ENCODE measurements around the gene AGAP1.

Gene AGAP1

GRCh38 chr2:235612181-235612950, 118.5 kb downstream of the AGAP1 start:
- peak; percentile 61 for DNase-seq

- no peak for DNase-seq
Observed at GRCh38 chr2:235613649-235614048, 119.8 kb downstream of the AGAP1 start.

- no peak for DNase-seq
Observed at GRCh38 chr2:235614176-235614860, 120.5 kb downstream of the AGAP1 start.

- DNase-seq: no peak
Observed at GRCh38 chr2:235614900-235615712, 121.3 kb downstream of the AGAP1 start.

GRCh38 chr2:235616885-235617284, 123.0 kb downstream of the AGAP1 start:
- DNase-seq: no peak

- DNase-seq: no peak
Observed at GRCh38 chr2:235618039-235618438, 124.2 kb downstream of the AGAP1 start.

- DNase-seq: no peak
Observed at GRCh38 chr2:235619544-235619943, 125.7 kb downstream of the AGAP1 start.

GRCh38 chr2:235621736-235622135, 127.9 kb downstream of the AGAP1 start:
- DNase-seq: no peak

GRCh38 chr2:235623111-235623510, 129.3 kb downstream of the AGAP1 start:
- DNase-seq: no peak

GRCh38 chr2:235623752-235624151, 129.9 kb downstream of the AGAP1 start:
- DNase-seq: no peak

GRCh38 chr2:235626658-235627057, 132.8 kb downstream of the AGAP1 start:
- DNase-seq: no peak

GRCh38 chr2:235627682-235628081, 133.8 kb downstream of the AGAP1 start:
- no peak for DNase-seq

GRCh38 chr2:235630718-235631296, 137.0 kb downstream of the AGAP1 start:
- peak; percentile 80 for DNase-seq

- DNase-seq: no peak
Observed at GRCh38 chr2:235634435-235635158, 140.8 kb downstream of the AGAP1 start.

GRCh38 chr2:235636546-235636945, 142.7 kb downstream of the AGAP1 start:
- DNase-seq: no peak

GRCh38 chr2:235637896-235638295, 144.1 kb downstream of the AGAP1 start:
- no peak for DNase-seq

GRCh38 chr2:235638541-235639427, 144.9 kb downstream of the AGAP1 start:
- no peak for DNase-seq

GRCh38 chr2:235639428-235639773, 145.6 kb downstream of the AGAP1 start:
- DNase-seq: no peak

GRCh38 chr2:235639885-235640284, 146.0 kb downstream of the AGAP1 start:
- DNase-seq: no peak

GRCh38 chr2:235640377-235640776, 146.5 kb downstream of the AGAP1 start:
- no peak for DNase-seq

GRCh38 chr2:235640926-235641723, 147.3 kb downstream of the AGAP1 start:
- DNase-seq: no peak

Data from retina (tissue), 1 donor.